ENCODE results near the gene RYR2.

RYR2 gene

GRCh38 chr1:237029240-237029639 is 12.7 kb upstream of the RYR2 start:
- intact Hi-C loops (cut with DNase I): no loop called here
- no peak for DNase-seq

DNA sequence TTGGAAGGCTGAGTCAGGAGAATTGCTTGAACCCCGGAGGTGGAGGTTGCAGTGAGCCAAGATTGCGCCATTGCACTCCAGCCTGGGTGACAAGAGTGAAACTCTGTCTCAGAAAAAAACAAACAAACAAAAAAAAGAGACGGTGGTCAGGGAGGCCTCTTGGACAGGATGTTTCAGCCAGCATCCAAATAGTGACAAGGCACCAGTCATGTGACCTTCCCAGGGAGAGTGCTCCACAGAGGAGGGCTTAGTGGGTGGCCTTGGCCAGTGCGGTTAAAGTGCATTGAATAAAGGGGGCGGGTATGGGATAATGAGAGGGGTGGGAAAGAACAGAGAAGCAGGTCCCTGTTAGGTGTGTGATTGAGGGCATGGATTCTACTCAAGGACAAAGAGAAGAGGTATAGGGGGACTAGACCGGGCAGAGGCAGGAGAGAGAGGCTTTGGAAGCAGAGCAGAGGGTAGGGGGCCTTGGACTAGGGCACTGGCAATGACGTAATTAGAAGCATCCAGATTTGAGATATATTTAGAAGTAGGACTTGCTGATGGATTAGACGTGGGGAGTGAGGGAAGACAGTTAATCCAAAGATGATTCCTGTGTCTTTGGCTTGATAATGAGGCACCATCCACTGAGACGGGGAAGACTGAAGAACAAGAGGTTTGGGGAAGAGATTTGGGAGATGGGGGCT is 12.0 kb upstream of the RYR2 start:
- no peak for DNase-seq
- intact Hi-C loops (cut with DNase I): no loop called here

DNA sequence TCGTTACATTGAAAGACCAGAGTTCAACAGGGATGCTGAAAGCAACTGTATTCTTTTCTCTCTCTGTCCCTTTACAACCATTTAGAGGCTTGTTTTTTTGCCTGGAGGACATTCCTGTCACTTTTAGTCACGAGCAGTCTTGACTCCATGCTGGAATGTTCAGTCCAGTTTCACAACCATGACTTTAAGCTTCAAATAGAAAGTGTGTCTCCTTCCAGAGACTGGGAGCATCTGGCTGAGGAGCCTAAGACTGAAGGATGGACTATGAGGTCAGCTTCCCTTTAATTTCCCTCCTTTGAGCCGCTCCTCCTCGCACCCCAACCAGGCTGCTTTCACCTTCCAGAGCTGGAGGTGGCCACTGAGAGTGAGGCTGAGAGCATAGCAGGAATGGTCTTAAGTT is 10.5 kb upstream of the RYR2 start:
- intact Hi-C loops (cut with DNase I): no loop called here
- DNase-seq: no peak

GRCh38 chr1:237032029-237032428 is 10.0 kb upstream of the RYR2 start:
- no peak for DNase-seq
- intact Hi-C loops (cut with DNase I): no loop called here

- DNase-seq: no peak
- intact Hi-C loops (cut with DNase I): no loop called here
Measured at GRCh38 chr1:237033061-237033460, 8.9 kb upstream of the RYR2 start.

DNA sequence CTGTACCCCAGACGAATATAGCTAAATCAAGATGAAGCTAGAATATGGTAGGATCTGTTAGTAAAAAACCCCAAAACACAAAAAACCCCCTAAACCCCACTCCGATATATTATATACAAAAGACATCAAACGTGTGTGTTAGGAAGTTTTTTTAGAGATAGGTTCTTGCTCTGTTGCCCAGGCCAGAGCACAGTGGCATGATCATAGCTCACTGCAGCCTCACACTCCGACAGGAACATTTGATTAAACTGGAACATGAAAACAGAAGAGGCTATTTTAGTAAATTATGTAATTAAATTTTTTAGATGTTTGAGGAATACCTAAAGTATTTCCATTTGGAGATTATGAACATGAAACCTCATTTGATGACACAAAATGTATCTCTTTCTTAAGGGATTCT is 8.2 kb upstream of the RYR2 start:
- intact Hi-C loops (cut with DNase I): no loop called here
- DNase-seq: no peak

- intact Hi-C loops (cut with DNase I): no loop called here
- no peak for DNase-seq
Measured at GRCh38 chr1:237035759-237036158, 6.2 kb upstream of the RYR2 start.

- intact Hi-C loops (cut with DNase I): no loop called here
- DNase-seq: no peak
Measured at GRCh38 chr1:237038211-237038610, 3.8 kb upstream of the RYR2 start.

DNA sequence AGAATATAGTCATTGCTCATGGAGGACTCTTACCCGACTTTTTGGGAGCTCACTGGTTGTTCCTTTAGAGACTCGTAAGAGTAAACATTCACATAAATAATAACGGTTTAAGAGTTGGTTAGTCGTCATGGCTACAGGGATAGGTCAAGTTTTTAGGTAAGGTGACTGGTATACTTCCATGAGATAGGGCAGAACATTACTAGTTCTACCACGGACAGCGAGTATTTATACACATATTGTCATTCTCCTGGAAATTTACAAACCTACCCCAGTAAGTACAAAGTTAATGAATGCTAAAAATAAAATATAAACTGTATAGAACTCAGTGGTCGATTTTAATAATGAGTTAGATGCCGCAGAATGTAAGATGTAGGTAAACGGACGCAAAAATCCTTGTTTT is 1.2 kb upstream of the RYR2 start:
- intact Hi-C loops (cut with DNase I): no loop called here
- no peak for DNase-seq

- intact Hi-C loops (cut with DNase I): no loop called here
Measured at GRCh38 chr1:237041461-237041794, 556 bp upstream of the RYR2 start.

DNA sequence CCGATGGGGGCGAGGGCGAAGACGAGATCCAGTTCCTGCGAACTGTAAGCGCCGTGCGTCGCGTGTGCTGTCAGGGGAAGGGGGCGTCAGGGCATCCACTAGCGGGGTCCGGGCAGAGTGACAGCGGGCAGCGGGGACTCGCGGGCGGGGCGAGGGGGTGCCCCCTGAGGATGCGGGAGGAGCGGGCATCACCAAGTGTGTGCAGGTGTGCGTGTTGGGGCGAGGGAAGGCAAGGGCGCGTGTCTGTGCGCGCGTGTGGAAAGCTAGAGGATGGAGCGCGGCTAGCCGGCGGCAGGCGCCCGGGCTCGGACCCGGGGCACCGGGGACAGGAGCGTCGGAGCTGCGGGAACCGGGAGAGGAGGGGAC is 525 bp downstream of the RYR2 start:
- intact Hi-C loops (cut with DNase I): no loop called here
- peak in 20 of 42 donors; percentile 14 to 48 (median 24) for DNase-seq

More at GRCh38 chr1:237041461-237041794, 556 bp upstream of the RYR2 start:
- DNase-seq: peak in 1 of 42 donors; percentile 9

GRCh38 chr1:237042892-237043576 is 1.1 kb downstream of the RYR2 start:
- DNase-seq: peak; percentile 11 to 77 (median 57)
- intact Hi-C loops (cut with DNase I): no loop called here

GRCh38 chr1:237043846-237044636 is 2.1 kb downstream of the RYR2 start:
- peak in 8 of 42 donors; percentile 10 to 48 (median 18) for DNase-seq
- intact Hi-C loops (cut with DNase I): no loop called here

- DNase-seq: peak in 5 of 42 donors; percentile 7 to 54 (median 39)
- intact Hi-C loops (cut with DNase I): no loop called here
Measured at GRCh38 chr1:237045278-237046016, 3.5 kb downstream of the RYR2 start.

DNA sequence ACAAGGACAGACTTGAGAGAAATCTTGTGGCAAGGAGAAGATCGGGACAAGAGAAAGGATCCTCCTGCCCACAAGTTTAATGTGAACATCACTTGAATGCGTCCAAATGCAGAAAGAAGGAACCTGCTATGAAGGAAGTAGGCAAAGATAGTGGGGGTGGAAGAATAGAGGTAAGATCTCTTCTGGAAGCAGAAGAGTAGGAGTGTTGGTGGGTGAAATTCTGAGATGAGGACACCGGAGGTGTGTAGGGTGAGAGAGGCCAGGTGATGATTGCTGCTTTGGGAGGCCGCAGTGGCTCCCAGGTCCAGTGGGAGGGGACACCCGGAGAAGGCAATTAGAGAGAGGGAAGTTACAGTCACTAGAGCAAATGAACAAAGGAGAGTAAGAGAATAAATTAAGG is 6.8 kb downstream of the RYR2 start:
- intact Hi-C loops (cut with DNase I): no loop called here
- DNase-seq: peak in 1 of 42 donors; percentile 51

- no peak for DNase-seq
- intact Hi-C loops (cut with DNase I): no loop called here
Measured at GRCh38 chr1:237050185-237050584, 8.2 kb downstream of the RYR2 start.

DNA sequence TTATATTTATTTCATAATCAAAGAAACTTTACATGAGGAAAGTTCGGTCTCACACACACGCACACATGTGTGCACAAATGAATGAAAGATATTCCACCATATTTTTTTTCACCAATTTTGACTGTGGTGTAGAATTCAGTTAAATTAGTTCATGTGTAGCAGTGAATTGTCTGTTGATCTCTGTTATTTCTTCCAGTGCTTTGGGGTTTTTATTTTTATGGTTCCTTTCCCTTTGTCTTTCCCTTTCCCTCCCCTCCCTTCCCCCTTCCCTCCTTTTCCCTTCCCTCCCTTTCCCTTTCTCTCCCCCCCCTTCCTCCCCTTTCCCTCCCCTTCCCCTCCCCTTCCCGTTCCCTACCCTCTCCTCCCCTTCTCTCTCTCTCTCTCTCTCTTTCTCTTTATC is 8.9 kb downstream of the RYR2 start:
- no peak for DNase-seq
- intact Hi-C loops (cut with DNase I): no loop called here

- no peak for DNase-seq
- intact Hi-C loops (cut with DNase I): no loop called here
Measured at GRCh38 chr1:237054313-237054712, 12.3 kb downstream of the RYR2 start.

- intact Hi-C loops (cut with DNase I): no loop called here
- DNase-seq: no peak
Measured at GRCh38 chr1:237058470-237058869, 16.5 kb downstream of the RYR2 start.

- intact Hi-C loops (cut with DNase I): no loop called here
- no peak for DNase-seq
Measured at GRCh38 chr1:237059244-237059643, 17.3 kb downstream of the RYR2 start.
